GM18861 (cell line): ENCODE results near the gene DCUN1D2.

ENCODE experiments used
- ATAC-seq: cut with Tn5 transposase; IDR thresholded peaks from one replicate; pipeline ENCODE4 v1.9.1; 2021; ENCODE audit not compliant: unreplicated experiment

The DCUN1D2 gene

DNA sequence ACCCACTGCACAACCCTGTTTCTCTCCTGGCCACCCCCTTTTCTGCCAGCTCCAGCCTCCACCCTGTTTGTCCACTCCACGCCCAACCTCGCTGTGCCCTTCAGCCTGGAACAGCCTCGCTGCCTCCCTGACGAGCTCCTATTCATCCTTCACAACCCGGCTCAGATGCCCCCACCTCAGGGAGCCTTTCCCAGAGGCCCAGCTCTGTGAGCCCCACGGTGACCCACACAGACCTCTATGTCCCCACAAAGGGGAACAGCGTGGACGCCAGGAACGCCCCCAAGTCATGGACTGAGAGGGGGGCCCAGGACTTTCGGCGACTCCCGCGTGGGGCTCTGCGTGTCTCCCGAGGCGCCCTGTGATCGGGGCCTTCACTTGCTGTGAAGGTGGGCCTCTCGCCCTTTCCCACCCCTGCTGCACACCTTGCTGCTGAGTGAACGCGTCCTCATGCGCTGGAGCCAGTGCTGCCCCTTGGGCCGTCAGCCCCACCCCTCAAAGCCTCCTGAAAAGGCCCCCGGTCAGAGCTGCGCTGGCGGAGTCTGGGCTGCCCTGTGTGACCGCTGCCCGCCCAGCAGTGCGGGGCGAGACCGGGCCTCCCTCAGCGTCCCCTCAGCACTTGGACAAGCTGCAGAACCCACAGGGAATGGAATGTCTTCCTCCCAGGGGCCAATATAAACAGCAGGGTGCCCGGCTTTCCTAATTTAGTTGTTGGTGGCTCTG is 77.2 kb downstream of the DCUN1D2 start:
- no peak for ATAC-seq

DNA sequence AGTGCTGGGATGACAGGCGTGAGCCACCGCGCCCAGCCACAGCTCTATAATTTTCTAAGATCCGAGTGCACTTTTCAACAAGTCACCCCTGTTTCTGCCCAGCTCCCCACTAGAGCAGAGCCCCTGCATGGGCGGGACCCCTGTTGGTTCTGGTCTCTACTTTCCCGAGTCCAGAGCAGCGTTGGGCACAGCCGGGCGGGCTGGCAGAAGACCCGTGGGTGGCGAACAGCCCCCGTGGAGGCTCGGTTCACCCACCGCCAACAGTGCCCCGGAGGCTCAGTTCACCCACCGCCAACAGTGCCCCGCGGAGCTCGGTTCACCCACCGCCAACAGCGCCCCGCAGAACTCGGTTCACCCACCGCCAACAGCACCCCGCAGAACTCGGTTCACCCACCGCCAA is 78.1 kb downstream of the DCUN1D2 start:
- no peak for ATAC-seq

DNA sequence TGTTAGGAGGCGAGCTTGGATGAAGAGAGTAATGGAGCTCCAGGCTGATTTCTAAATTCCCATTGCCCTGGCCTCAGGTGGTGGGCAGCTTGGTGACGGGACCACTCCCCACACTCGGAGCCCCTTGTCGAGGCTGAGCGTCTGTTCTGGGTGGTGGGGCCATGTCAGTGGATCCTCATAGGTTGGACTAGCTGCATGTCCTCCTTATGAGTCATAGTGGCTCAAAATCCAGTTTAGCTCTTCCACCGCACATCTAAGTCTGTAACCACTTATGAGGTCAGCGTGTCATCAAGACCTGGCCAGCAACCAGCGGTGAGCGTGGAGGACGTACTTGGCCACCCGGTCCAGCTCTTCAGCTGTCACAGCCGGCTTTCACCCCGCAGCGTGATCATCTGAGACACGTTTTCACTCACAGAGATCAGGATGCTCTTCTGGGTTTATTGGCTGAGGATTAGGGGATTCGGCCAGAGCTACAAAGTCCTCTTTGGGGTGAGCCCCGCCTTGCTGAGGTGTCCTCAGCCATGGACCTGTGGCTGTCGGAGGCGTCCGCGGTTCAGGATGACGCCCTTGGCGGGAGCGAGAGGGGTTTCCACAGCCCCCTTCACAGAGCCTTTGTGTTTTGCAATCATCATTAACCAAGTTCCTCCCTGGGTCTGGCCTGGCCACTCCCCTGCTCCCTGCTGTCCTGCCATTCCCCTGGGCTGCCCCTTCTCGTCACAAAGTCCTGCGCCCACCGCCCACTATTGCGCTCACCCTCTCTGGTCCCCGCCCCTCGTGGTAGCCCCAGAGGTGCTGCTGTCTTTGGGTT is 79.1 kb downstream of the DCUN1D2 start:
- no peak for ATAC-seq

DNA sequence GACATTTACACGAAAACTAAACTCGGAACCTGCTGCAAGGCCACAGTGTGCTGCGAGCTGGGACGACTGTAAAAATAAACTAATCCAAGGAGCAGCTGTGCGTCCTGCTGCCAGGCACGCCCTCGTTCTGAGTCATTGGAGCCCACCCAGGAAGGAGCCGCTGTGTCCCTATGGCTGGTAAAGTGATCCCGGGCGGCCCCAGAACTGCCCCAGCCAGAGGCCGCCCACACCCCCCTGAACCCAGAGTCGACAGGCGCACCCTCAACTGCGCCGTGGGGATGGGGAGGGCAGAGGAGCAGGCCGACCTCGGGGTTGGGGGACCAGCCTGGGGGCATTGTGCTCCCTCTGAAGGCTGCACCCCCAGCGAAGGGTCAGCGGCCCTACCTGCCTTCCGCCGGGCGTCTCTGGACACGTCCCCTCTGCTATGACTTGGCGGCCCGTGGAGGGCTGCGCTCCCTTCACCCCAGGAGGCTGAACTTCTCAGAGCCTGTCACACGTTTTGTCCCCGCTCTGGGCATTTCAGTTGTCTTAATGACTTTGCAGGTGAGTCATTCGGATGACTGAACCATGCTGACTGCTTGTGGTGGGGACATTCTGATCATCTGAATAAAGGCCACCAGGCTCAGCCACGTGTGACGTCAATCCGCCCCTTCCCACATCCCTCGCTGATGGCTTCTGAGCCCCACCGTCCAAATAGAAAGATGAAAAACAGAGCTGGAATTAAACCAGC is 79.9 kb downstream of the DCUN1D2 start:
- ATAC-seq: no peak

DNA sequence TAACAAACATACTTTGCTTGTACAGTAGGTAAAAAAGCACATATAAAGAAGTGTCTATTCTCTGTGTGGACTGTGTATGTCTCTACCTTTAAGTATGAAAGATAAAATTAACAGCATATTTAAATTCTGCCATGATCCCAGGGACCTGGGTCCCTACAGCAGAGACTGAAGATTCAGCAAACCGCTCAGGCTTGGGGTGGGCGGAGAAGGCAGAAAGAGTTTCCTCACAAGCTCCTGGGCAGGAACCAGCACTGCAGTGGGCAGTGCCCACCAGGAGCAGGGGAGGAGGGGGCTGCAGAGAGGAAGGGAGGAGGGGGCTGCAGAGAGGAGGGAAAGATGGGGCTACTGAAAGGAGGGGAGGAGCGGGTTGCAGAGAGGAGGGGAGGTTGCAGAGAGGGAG is 81.9 kb downstream of the DCUN1D2 start:
- ATAC-seq: no peak

DNA sequence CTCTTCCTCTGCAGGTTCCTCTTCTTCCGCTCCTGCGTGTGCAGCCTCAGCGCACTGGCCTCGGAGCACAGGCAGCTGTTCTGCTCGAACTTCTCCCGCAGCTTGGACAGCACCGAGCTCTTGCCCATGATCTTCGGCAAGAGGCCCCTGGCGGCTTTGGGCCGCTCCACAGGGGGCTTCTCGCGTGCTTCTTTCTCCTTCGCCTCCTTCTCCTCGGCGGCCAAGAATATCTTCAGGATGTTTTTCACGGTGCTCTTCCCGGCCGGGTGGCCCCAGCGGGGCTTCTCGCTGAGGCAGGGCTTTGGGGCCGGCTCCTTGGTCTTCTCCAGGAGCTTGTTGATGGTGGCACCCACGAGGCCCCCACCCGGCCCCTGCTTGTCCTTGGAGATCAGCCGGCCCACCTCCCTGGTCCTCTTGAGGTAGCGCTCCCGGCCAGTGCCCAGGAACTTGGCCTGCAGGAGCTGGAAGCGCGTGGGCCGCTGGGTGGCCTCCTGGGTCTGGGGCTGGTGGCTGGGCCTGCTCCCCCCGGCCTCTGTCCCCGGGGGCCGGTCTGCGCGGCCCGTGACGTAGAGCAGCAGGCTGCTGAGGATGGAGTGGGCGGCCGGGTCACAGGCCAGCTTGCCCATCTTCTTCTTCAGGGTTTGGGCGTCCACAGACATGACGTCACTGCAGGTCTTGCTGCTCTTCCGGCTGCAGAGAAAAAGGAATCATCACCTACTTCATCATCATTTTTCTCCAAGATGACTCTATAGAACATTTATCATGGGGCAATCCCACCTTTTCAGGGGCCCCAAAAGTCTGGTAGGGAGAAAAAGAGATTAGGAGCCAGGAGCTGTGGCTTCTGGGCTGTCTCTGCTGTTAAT is 82.7 kb downstream of the DCUN1D2 start:
- no peak for ATAC-seq

DNA sequence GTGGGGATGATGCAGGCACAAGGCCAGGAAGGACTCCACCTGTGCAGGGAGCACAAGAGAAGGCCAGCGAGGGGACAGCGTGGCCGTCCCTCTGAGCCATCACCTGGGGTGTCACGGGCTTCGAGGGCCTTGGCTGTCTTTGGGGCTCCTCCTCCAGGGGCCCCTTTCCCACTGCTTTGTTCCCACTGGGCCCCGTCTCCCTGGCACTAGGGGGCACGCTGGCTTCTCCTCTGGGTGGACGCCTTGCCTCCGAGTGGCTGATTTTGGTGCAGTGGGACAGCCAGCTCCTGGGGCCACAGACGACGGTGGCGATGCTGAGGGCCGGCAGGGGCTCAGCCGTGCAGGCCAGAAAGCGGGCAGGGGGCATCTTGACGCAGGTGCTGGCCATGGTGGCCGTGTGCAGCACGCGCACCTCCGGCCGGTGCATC is 83.4 kb downstream of the DCUN1D2 start:
- ATAC-seq: no peak

DNA sequence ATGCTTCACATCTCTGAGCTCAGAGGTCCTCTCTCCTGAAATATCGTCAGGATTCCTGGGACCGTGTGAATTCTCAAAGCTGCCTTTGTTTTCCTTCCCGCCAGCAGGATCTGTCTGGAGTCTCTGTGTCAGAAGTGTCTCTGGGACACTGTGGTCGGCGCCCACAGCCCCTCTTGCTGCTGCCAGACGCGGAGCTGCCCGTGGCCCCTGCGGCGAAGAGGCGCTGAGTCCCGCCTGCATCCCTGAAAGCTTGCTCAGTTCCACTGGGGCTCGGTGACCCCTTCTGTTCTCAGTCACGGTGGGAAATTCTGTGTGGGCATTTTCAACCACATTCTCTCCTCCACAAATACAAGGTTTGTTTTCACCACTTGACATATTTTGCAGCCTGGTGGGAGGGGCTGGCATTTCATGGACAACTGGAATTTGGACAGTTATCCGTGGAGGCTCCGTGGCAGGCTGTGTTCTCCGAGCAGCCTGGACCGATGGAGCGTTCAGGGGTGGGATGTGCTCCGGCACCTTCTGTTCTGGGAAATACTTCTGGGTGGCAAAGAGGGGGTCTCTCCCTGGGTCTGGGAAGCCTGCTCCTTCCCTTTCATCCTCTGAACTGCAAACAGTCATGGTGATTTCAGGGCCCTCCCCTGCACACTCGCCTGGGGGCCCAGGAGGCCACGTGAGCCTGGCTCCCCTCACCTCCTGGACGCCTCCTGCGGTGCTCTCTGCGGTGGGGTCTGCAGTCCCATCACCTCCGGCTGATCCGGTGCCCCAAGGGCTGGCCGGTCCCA is 84.0 kb downstream of the DCUN1D2 start:
- ATAC-seq: no peak
